ENCODE data around the gene FXYD6.

Gene FXYD6

DNA sequence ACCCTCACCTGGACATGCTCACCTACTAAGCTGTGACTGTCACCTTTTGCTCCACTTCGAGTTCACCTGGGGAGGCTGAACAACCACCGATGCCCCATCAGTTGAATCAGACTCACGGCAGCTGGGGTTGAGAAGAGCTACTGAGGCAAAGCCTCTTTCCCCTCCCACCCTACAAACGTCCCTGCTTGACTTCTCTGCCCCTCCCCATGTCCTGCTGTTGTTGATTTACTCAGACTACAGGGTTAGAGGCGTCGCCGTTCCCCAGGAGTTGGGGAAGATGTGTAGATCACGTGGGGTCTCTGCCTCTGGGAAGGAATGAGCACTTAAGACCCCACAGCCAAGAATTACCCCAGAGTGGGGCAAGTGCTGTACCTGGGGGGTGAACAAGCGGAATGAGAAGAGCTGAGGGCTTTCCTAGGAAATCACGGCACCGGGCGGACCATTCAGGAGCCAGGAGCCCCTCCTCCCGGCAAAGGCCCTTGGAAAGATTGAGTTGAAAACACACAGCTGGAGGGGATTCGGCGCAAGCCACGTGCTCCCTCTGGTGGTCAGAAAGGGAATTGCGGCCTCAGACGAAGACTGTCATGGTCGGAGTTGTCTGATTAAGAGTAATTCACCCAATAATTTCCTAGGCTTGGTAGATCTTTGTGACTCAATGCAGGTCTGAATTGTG is 59.0 kb downstream of the FXYD6 start:
- Mint-ChIP-seq H3K4me1 (peaks cover 67% of the 10 kb centered on the region), H3K27me3 (ENCODE audit: low read depth, poor library complexity) (peaks cover 16% of the 10 kb centered on the region), H3K36me3 (ENCODE audit: low read depth) (no peaks in the 10 kb centered on the region), H3K4me3 (peak overlapping the region; percentile 74), H3K9me3 (no peaks in the 10 kb centered on the region), H3K27ac (peak overlapping the region; percentile 58)
- peak; percentile 94 for DNase-seq
- TF ChIP-seq, protein P1, sequence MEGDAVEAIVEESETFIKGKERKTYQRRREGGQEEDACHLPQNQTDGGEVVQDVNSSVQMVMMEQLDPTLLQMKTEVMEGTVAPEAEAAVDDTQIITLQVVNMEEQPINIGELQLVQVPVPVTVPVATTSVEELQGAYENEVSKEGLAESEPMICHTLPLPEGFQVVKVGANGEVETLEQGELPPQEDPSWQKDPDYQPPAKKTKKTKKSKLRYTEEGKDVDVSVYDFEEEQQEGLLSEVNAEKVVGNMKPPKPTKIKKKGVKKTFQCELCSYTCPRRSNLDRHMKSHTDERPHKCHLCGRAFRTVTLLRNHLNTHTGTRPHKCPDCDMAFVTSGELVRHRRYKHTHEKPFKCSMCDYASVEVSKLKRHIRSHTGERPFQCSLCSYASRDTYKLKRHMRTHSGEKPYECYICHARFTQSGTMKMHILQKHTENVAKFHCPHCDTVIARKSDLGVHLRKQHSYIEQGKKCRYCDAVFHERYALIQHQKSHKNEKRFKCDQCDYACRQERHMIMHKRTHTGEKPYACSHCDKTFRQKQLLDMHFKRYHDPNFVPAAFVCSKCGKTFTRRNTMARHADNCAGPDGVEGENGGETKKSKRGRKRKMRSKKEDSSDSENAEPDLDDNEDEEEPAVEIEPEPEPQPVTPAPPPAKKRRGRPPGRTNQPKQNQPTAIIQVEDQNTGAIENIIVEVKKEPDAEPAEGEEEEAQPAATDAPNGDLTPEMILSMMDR (IDR thresholded peaks at IDR 0.05), result peak; percentile 99

DNA sequence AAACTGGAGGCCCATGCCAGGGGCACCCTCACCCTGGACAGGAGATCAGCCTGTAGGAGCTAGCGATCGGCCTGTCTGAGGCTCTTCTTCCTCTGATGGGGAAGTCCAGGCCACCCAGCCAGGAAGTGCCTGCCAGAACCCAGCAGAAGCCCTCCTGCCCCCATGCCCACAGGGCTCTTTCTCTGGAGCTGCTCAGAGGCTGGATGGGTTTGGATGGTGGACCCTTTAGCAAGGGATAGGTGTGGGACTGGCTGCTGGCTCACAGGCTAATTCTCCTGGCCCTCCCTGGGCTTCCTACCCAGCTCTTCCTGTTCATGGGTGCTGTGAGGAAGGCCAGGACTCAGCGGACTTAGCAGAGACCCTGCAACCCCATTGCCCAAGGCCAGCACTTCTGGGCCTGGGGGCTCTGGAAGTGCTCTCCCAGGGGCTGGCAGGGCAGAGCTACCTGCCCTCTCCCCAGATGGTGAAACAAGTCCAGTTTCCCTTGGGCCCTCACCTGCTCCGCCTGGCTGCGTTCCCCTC is 59.6 kb downstream of the FXYD6 start:
- TF ChIP-seq, protein P1 (IDR thresholded peaks at IDR 0.05), result no peak
- H3K36me3 Mint-ChIP-seq (ENCODE audit: low read depth), result no peaks in the 10 kb centered on the region
- H3K4me3 Mint-ChIP-seq, result peak overlapping the region; percentile 74
- no peaks in the 10 kb centered on the region for H3K9me3 Mint-ChIP-seq
- no peak for DNase-seq
- H3K27ac Mint-ChIP-seq, result peak overlapping the region; percentile 58
- H3K4me1 Mint-ChIP-seq, result peaks cover 73% of the 10 kb centered on the region
- peaks cover 13% of the 10 kb centered on the region for H3K27me3 Mint-ChIP-seq (ENCODE audit: low read depth, poor library complexity)

DNA sequence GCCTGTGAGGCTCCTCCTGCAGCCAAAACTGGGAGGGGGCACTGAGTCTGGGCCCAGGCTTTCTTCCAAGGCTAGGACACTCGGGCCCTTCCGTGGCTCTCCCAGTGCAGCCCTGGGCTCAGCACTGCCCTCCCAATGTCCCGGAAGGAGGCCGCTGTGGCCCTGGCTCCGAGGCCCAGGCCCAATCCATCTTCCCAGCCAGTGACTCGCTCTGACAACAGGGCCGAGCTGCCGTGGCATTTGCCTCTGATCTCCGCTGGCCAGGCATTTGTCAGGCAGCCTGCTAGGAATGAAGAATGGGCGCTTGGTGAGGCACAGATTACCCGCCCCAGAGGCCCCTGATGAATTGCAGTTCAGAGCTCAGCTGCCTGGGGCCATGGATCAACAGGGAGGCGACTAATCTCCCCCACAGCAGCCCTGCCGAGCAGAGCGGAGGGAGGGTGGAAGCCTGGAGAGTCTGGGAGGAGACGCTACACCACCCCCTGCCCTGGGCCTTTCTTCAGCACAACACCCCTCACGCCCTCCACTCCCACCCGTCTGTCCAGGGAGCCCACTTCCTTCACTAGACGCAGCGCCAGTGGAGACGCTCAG is 60.2 kb downstream of the FXYD6 start:
- Mint-ChIP-seq H3K27ac (peak overlapping the region; percentile 75), H3K4me3 (peak overlapping the region; percentile 78), H3K9me3 (no peaks in the 10 kb centered on the region), H3K27me3 (ENCODE audit: low read depth, poor library complexity) (peaks cover 15% of the 10 kb centered on the region), H3K4me1 (peaks cover 80% of the 10 kb centered on the region), H3K36me3 (ENCODE audit: low read depth) (no peaks in the 10 kb centered on the region)
- DNase-seq, result peak; percentile 84
- TF ChIP-seq, protein P1 (IDR thresholded peaks at IDR 0.05), result no peak

DNA sequence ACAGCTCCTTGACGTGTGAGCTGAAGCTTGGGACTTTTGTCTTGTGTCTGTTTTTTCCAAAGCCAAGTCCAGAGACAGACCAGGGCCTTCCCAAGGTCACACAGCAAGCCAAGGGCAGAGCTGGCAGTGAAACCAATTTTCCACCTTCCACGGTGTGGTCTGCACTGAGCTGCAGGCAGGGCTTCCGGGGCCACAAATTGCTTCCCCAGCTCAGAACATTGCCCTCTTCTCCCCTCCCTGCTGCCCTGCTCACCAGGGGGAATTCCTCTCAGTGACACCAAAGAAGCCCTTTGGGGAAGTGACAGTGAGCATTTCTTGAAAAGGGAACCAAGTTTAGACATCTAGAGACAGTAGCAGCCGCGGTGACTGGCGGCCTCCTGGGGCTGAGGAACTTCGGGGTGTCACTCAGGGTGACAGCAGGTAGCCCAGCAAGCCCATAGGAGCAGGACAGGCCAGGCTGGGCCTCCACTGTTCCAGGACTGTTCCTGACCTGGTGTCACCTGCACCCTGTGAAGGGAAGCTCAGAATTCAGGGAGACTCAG is 61.1 kb downstream of the FXYD6 start:
- Mint-ChIP-seq H3K4me3 (no peak overlapping the region), H3K27me3 (ENCODE audit: low read depth, poor library complexity) (peaks cover 24% of the 10 kb centered on the region), H3K27ac (no peak overlapping the region), H3K9me3 (no peaks in the 10 kb centered on the region), H3K36me3 (ENCODE audit: low read depth) (no peaks in the 10 kb centered on the region), H3K4me1 (peaks cover 89% of the 10 kb centered on the region)
- DNase-seq, result no peak
- TF ChIP-seq, protein P1 (IDR thresholded peaks at IDR 0.05), result no peak

DNA sequence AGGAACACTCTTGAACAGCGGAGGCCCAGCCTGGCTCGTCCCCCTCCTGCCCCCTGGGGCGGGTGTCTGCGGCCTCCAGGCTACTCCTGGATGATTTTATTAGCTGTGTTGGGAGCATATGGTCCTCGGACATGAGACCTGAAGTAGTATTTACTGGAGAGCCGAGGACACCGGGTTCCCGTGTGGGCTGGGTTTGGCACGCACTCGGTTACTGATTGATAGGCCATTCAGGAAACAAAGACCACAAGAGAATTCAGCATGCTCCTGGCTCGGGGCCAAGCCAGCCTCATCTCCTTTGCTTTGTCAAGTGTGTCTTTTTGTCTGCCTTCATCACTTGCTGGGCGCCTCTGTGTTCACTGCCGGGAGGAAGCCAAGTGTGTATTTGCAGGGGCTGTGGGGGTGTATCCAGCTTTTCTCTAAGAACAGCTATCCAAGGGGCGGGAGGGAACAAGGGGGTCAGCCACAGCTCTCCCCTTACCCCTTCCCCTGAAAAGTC is 61.6 kb downstream of the FXYD6 start:
- peak overlapping the region; percentile 59 for H3K4me3 Mint-ChIP-seq
- peaks cover 29% of the 10 kb centered on the region for H3K27me3 Mint-ChIP-seq (ENCODE audit: low read depth, poor library complexity)
- H3K27ac Mint-ChIP-seq, result peak overlapping the region; percentile 62
- TF ChIP-seq, protein P1 (IDR thresholded peaks at IDR 0.05), result no peak
- DNase-seq, result peak; percentile 53
- H3K4me1 Mint-ChIP-seq, result peaks cover 89% of the 10 kb centered on the region
- H3K36me3 Mint-ChIP-seq (ENCODE audit: low read depth), result no peaks in the 10 kb centered on the region
- H3K9me3 Mint-ChIP-seq, result no peaks in the 10 kb centered on the region
